ENCODE results near the gene ELAVL1. TPM values are rescaled to one million over a fixed set of nuclear protein-coding genes. Genes with fewer than 3 reads are reported as not detected.

The ELAVL1 gene
- total and polyA plus RNA-seq, 9 of the 15 experiments (the other 6 are each of a cell fraction or from before 2014, with no cell fraction given) = 4.3 to 172 (median 69.2) TPM

DNA sequence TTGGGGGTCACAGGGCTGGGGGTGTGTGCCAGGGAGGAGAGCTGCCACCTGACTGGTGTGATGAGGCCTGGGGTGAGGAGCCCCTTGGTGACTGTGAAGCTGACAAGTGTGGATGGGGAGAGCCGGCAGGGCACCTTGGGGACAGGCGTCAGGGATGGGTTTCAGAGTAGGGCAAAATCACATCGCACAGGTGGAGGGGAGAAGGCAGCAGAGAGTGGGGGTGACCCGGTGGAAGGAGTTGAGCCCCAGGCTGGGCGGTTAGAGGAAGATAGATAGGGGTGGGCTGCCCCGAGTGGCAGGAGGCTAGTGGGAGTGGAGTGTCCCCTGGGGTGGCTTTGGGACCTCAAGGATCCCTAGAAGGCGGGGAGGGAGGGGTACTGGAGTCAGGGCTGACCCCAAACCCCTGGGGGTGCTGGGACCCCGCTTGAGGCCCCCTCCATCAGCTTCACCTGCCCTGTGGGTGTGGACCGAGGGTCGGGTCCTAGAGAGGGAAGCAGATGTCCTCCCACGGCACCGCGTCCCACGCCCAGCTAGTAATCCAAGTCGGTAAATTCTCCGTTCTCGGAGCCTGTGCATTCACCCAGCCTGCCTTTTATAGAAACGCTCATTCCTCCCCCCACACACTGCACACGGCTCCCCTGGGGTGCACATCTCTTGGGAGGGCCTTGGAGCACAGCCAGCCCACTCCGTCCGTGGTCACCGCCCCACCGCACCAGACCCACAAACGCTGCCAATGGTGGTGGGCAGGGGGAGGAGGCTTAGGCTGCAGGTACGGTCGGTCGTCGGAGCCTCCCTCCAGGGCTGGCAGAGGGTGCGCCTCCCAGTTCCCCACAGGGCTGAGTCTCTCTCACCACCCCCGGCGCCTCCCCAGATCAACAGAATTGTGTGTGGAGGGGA, 81.9 kb downstream of the ELAVL1 start:
- Histone ChIP-seq H3K4me3 (no peak overlapping the region), H3K27ac (ENCODE audit: extremely low read depth, low read depth, low read length) (no peak overlapping the region), H4K20me1 (replicated peaks; ENCODE audit: control insufficient read depth, insufficient read depth, low read length) (peaks cover 25% of the 10 kb centered on the region; the same call in 1 of the 2 replicates), H3K9ac (ENCODE audit: insufficient read depth in 1 of 2, low read depth in 2 of 2, low read length in 2 of 2) (peak overlapping the region in 1 of 2 experiments; percentile 86; a peak in 2 of 4 replicates), H3K9me1 (ENCODE audit: control insufficient read depth, insufficient read depth, low read length) (no peaks in the 10 kb centered on the region), H3K27me3 (ENCODE audit: control insufficient read depth in 2 of 2, insufficient read depth in 2 of 2, low read length in 2 of 2) (no peaks in the 10 kb centered on the region), H3K4me1 (replicated peaks in 1 of 2; ENCODE audit: control insufficient read depth in 2 of 2, insufficient read depth in 2 of 2, low read length in 2 of 2) (peaks cover 19 to 85% of the 10 kb centered on the region in 2 experiments), H3K79me2 (ENCODE audit: control insufficient read depth, insufficient read depth, low read length) (peaks cover 12% of the 10 kb centered on the region), H3K4me2 (ENCODE audit: insufficient read depth, low read length) (no peak overlapping the region), H3K36me3 (ENCODE audit: control insufficient read depth, insufficient read depth, low read length) (peaks cover 35% of the 10 kb centered on the region; the same call in 1 of the 3 replicates), H3K9me3 (replicated peaks; ENCODE audit: control insufficient read depth, insufficient read depth, low read depth, low read length) (no peaks in the 10 kb centered on the region), H2AFZ (ENCODE audit: low read depth, low read length) (no peak overlapping the region)
- CTCF ChIA-PET (ENCODE audit: low intra/inter-chr PET ratio) = no interaction called here
- in situ Hi-C loops (cut with MboI) = loop anchor here (5.0 kb wide), 1 partner anchor 71 kb away; no protein-coding TSS in a partner anchor
- POLR2A ChIA-PET = interaction anchor here (0.6 to 1.4 kb wide), 3 partner anchors 25 to 262 kb away, joined by 3 to 8 read pairs (median 3); no protein-coding TSS in a partner anchor
- no peak for ATAC-seq
- FAIRE-seq = no peak
- DNase-seq (ENCODE audit: extremely low read depth in 1 of 4, low spot score in 3 of 4) = no peak
- no TSS peak for BruUV-seq (replicated peaks)
- WGBS (ENCODE audit: insufficient coverage, low coverage, missing lambda C conversion rate) = 44% methylated on average over 30 of the region's 31 CpGs
- intact Hi-C loops (cut with micrococcal nuclease) = loop anchor here (5.0 kb wide), 1 partner anchor 51 kb away; the partner anchor contains the start of gene PRR36
- TF ChIP-seq, protein P1, sequence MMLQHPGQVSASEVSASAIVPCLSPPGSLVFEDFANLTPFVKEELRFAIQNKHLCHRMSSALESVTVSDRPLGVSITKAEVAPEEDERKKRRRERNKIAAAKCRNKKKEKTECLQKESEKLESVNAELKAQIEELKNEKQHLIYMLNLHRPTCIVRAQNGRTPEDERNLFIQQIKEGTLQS (IDR thresholded peaks at IDR 0.05) = no peak
- TF ChIP-seq, protein P1 (CRISPR knock-in tag; conservative IDR thresholded peaks at IDR 0.05) = no peak
- TF ChIP-seq FOXA3 (CRISPR knock-in tag; conservative IDR thresholded peaks at IDR 0.05 in 1 of 2, IDR thresholded peaks at IDR 0.05 in 1 of 2) = no peak
- no peak for TF ChIP-seq HNRNPLL (IDR thresholded peaks at IDR 0.05; ENCODE audit: low read depth, low read length, poor library complexity, severe bottlenecking)
- TF ChIP-seq MAZ (CRISPR knock-in tag; conservative IDR thresholded peaks at IDR 0.05 in 1 of 2, IDR thresholded peaks at IDR 0.05 in 1 of 2) = no peak
- TF ChIP-seq, protein P2, sequence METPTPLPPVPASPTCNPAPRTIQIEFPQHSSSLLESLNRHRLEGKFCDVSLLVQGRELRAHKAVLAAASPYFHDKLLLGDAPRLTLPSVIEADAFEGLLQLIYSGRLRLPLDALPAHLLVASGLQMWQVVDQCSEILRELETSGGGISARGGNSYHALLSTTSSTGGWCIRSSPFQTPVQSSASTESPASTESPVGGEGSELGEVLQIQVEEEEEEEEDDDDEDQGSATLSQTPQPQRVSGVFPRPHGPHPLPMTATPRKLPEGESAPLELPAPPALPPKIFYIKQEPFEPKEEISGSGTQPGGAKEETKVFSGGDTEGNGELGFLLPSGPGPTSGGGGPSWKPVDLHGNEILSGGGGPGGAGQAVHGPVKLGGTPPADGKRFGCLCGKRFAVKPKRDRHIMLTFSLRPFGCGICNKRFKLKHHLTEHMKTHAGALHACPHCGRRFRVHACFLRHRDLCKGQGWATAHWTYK (CRISPR knock-in tag; IDR thresholded peaks at IDR 0.05) = no peak
- no peak for TF ChIP-seq KLF16 (IDR thresholded peaks at IDR 0.05)
- TF ChIP-seq, protein P3, sequence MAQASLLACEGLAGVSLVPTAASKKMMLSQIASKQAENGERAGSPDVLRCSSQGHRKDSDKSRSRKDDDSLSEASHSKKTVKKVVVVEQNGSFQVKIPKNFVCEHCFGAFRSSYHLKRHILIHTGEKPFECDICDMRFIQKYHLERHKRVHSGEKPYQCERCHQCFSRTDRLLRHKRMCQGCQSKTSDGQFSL (CRISPR knock-in tag; IDR thresholded peaks at IDR 0.05) = 0 out of 2 replicates have a peak, but pooled peaks have one; percentile 34
- TF ChIP-seq, protein P3 (tag; IDR thresholded peaks at IDR 0.05) = no peak
- peak; percentile 40; the same call in 1 of the 2 replicates for TF ChIP-seq NFIC (IDR thresholded peaks at IDR 0.05)
- TF ChIP-seq ZNF134 (CRISPR knock-in tag; conservative IDR thresholded peaks at IDR 0.05) = no peak
- TF ChIP-seq ARID3B (CRISPR knock-in tag; IDR thresholded peaks at IDR 0.05; ENCODE audit: borderline replicate concordance) = no peak
- TF ChIP-seq, protein P4, sequence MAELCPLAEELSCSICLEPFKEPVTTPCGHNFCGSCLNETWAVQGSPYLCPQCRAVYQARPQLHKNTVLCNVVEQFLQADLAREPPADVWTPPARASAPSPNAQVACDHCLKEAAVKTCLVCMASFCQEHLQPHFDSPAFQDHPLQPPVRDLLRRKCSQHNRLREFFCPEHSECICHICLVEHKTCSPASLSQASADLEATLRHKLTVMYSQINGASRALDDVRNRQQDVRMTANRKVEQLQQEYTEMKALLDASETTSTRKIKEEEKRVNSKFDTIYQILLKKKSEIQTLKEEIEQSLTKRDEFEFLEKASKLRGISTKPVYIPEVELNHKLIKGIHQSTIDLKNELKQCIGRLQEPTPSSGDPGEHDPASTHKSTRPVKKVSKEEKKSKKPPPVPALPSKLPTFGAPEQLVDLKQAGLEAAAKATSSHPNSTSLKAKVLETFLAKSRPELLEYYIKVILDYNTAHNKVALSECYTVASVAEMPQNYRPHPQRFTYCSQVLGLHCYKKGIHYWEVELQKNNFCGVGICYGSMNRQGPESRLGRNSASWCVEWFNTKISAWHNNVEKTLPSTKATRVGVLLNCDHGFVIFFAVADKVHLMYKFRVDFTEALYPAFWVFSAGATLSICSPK (IDR thresholded peaks at IDR 0.05; ENCODE audit: borderline replicate concordance) = no peak
